ENCODE measurements around the gene NRSN1.
"Not testable (repeated sequence)": the region's sequence is repeated elsewhere in the genome, so short reads cannot be mapped to it uniquely, and the experiment has no call there.

Gene NRSN1

GRCh38 chr6:24125980-24126379, at the start of gene NRSN1:
Gene NRSN1, plus strand, starts transcription at chr6:24126215. Its CDS starts 8,113 bp downstream, at chr6:24134328.
- no peak for DNase-seq

- no peak for DNase-seq
Measured at GRCh38 chr6:24078200-24078599, 47.8 kb upstream of the NRSN1 start.

- DNase-seq = no peak
Measured at GRCh38 chr6:24079076-24079475, 46.9 kb upstream of the NRSN1 start.

- DNase-seq = no peak
Measured at GRCh38 chr6:24080711-24081110, 45.3 kb upstream of the NRSN1 start.

- DNase-seq = no peak
Measured at GRCh38 chr6:24089736-24090135, 36.3 kb upstream of the NRSN1 start.

- DNase-seq = no peak
Measured at GRCh38 chr6:24092407-24092806, 33.6 kb upstream of the NRSN1 start.

GRCh38 chr6:24093381-24093780, 32.6 kb upstream of the NRSN1 start:
- no peak for DNase-seq

- DNase-seq = no peak
Measured at GRCh38 chr6:24099181-24099580, 26.8 kb upstream of the NRSN1 start.

- no peak for DNase-seq
Measured at GRCh38 chr6:24100024-24100769, 25.8 kb upstream of the NRSN1 start.

- DNase-seq = no peak
Measured at GRCh38 chr6:24100770-24101155, 25.3 kb upstream of the NRSN1 start.

GRCh38 chr6:24105191-24105590, 20.8 kb upstream of the NRSN1 start:
- no peak for DNase-seq

- no peak for DNase-seq
Measured at GRCh38 chr6:24106291-24106690, 19.7 kb upstream of the NRSN1 start.

- DNase-seq = no peak
Measured at GRCh38 chr6:24107294-24107693, 18.7 kb upstream of the NRSN1 start.

- DNase-seq = no peak
Measured at GRCh38 chr6:24108056-24108455, 18.0 kb upstream of the NRSN1 start.

- no peak for DNase-seq
Measured at GRCh38 chr6:24110417-24110816, 15.6 kb upstream of the NRSN1 start.

- no peak for DNase-seq
Measured at GRCh38 chr6:24113891-24114290, 12.1 kb upstream of the NRSN1 start.

GRCh38 chr6:24117021-24117420, 9.0 kb upstream of the NRSN1 start:
- DNase-seq = no peak

- DNase-seq = no peak
Measured at GRCh38 chr6:24122139-24122538, 3.9 kb upstream of the NRSN1 start.

- peak; percentile 32 for DNase-seq
Measured at GRCh38 chr6:24126586-24127192, 674 bp downstream of the NRSN1 start.

GRCh38 chr6:24127316-24127715, 1.3 kb downstream of the NRSN1 start:
- no peak for DNase-seq

- no peak for DNase-seq
Measured at GRCh38 chr6:24131751-24132150, 5.7 kb downstream of the NRSN1 start.

GRCh38 chr6:24139080-24139479, 13.1 kb downstream of the NRSN1 start:
- DNase-seq = no peak

- no peak for DNase-seq
Measured at GRCh38 chr6:24139639-24140038, 13.6 kb downstream of the NRSN1 start.

- no peak for DNase-seq
Measured at GRCh38 chr6:24140591-24140990, 14.6 kb downstream of the NRSN1 start.

- DNase-seq = not testable (repeated sequence)
Measured at GRCh38 chr6:24142733-24143132, 16.7 kb downstream of the NRSN1 start.

All from fibroblast of skin of right quadriceps (primary cell).